ENCODE results near the gene RPS18.
"Not testable (repeated sequence)": the region's sequence is repeated elsewhere in the genome, so short reads cannot be mapped to it uniquely, and the experiment has no call there.

The RPS18 gene

DNA sequence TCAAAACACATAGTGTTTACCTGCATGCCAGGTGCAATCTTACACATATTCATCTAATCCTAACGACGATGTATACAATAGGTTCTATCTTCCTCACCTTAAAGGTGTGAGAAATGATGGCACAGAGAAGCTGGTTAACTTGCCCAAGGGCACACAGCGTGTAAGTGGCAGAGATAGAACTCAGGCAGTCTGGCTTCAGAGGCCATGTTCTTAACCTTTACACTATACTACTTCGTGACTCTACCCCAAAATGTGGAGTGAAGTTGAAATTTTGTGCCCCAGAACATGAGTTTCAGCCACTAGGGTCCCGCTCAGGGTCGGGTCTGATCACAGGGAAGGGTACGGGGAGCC lies 783 bp upstream of the RPS18 start:
- in situ Hi-C loops (cut with MboI; ENCODE audit: low sequenced_read_pairs, unreplicated experiment): no loop called here
- no peak for DNase-seq (ENCODE audit: low spot score)
- TF ChIP-seq, protein P1, sequence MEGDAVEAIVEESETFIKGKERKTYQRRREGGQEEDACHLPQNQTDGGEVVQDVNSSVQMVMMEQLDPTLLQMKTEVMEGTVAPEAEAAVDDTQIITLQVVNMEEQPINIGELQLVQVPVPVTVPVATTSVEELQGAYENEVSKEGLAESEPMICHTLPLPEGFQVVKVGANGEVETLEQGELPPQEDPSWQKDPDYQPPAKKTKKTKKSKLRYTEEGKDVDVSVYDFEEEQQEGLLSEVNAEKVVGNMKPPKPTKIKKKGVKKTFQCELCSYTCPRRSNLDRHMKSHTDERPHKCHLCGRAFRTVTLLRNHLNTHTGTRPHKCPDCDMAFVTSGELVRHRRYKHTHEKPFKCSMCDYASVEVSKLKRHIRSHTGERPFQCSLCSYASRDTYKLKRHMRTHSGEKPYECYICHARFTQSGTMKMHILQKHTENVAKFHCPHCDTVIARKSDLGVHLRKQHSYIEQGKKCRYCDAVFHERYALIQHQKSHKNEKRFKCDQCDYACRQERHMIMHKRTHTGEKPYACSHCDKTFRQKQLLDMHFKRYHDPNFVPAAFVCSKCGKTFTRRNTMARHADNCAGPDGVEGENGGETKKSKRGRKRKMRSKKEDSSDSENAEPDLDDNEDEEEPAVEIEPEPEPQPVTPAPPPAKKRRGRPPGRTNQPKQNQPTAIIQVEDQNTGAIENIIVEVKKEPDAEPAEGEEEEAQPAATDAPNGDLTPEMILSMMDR (IDR thresholded peaks at IDR 0.05; ENCODE audit: borderline replicate concordance, control extremely low read depth, extremely low read depth, insufficient read depth, missing control alignments): no peak

DNA sequence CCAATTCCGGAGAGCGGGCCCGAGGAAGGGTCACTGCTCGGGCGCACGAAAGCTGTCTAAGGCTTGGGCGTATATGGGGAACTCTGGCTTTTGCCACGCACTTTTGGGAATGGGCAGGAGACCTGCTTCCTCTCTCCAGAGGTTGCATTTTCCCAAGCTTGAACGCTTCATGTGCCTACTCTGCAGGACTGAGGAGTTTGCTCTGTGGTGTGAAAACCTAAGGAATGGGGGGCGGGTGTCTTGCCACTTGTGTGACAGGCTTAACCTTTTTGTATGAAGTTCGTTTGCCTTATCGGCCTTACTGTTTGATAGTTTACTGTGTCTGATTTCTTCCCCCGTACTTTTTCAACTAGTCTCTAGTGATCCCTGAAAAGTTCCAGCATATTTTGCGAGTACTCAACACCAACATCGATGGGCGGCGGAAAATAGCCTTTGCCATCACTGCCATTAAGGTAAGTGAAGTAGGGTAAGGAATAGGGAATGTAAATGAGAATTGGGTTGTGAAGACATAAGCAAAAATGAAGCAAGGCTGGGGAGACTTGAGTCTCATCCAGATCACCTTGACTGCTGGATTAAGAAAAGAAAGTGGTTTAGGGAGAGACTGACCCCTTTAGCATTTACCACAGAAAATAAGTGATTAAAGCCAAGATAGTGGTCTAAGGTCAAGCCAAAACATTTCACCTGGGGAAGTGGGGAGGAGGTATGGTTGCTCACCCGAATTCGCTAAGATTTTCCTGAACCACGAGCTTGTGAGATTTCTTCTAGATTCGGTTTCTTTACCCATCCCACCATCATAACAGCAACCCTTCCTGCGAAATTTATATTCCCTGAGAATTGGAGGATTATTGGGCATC lies 627 bp downstream of the RPS18 start:
- no peak for DNase-seq (ENCODE audit: low spot score)
- TF ChIP-seq, protein P1 (IDR thresholded peaks at IDR 0.05; ENCODE audit: borderline replicate concordance, control extremely low read depth, extremely low read depth, insufficient read depth, missing control alignments): no peak
- in situ Hi-C loops (cut with MboI; ENCODE audit: low sequenced_read_pairs, unreplicated experiment): no loop called here

DNA sequence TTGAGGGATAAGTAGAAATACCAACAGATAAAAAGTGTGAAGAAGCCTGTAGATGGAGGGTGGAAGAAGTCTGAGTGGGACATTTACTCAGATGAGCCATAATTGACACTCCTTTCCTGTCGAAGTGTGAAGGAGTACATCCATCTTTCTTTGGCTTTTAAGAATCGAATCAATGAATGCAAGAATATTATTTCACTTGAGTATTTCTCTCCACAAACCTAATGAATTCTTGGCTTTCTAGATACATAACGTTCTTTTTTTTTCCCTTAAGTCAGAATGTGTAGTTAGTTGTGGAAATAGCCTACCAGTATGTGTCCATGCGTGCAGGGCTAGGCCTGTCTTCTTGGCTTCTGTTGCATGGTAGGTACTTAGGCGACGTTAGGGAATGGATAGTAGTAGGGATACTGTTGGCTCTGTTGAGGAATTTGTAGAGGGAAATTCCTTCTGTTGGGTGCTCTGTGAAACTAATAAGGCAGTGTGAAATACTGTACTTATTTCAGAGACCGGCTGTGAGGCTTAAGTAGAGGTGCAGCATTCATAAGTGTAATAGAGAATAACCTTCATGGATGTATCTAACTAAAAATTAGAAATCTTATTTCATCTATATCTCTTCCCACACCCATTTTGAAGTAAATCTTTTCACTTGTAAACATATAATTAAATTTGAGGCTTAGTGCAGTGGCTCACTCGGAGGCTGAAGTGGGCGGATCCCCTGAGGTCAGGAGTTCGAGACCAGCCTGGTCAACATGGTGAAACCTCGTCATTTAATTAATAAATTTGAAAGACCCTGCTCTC lies 1.5 kb downstream of the RPS18 start:
- in situ Hi-C loops (cut with MboI; ENCODE audit: low sequenced_read_pairs, unreplicated experiment): no loop called here
- TF ChIP-seq, protein P1 (IDR thresholded peaks at IDR 0.05; ENCODE audit: borderline replicate concordance, control extremely low read depth, extremely low read depth, insufficient read depth, missing control alignments): no peak
- no peak for DNase-seq (ENCODE audit: low spot score)

DNA sequence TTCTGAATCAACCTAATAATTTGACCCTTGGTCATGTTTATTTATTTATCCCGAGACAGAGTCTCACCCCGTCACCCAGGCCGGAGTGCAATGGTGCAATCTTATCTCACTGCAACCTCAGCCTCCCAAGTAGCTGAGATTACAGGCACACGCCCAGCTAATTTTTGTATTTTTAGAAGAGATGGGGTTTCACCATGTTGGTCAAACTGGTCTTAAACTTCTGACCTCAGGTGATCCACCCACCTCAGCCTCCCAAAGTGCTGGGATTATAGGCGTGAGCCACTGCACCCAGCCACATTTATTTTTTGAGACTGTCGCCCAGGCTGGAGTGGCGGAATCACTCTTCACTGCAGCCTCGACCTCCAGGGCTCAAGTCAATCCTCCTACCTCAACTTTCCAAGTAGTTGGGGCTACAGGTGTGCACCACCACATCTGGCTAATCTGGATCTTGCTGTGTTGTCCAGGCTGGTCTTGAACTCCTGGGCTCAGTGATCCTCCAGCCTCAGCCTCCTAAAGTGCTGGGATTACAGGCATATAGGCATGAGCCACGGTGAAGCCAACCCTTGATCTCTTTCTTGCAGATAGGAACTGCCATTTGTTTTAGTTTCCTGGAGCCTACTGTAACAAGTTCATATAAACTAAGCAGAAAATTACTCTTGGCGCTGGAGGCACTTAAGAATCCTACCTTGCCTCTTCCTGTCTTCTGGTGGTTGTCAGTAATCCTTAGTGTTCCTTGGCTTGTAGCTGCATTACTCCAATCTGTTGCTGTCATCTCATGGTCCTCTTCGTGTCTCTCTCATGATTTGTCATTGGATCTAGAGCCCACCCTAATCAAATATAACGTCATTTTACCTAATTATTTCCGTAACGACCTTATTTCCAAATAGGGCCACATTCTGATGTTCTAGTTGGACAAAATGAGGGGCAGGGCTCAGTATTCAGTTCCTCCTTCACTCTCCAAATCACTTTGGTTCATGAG lies 2.3 kb downstream of the RPS18 start:
- in situ Hi-C loops (cut with MboI; ENCODE audit: low sequenced_read_pairs, unreplicated experiment): no loop called here
- TF ChIP-seq, protein P1 (IDR thresholded peaks at IDR 0.05; ENCODE audit: borderline replicate concordance, control extremely low read depth, extremely low read depth, insufficient read depth, missing control alignments): no peak
- no peak for DNase-seq (ENCODE audit: low spot score)

DNA sequence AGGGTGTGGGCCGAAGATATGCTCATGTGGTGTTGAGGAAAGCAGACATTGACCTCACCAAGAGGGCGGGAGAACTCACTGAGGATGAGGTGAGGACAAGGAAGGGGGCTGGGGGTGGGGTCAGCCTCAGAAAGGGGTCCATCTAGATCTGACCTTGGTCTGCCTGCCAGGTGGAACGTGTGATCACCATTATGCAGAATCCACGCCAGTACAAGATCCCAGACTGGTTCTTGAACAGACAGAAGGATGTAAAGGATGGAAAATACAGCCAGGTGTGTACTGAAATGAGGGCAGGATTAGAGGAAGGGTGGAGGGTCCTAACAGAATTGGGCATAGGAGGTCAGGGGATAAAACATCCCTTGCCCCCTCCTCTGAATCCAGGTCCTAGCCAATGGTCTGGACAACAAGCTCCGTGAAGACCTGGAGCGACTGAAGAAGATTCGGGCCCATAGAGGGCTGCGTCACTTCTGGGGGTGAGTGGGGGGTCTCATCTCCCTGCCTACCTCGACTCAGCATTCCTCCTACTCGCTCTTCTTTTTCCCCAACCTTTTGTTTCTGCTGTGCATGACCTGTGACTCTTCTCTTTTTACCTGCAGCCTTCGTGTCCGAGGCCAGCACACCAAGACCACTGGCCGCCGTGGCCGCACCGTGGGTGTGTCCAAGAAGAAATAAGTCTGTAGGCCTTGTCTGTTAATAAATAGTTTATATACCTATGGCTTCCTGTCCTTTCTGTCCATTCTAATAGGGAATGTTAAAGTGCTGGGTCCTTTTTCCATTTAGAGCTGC lies 4.1 kb downstream of the RPS18 start:
- not testable (repeated sequence) for DNase-seq (ENCODE audit: low spot score)

DNA sequence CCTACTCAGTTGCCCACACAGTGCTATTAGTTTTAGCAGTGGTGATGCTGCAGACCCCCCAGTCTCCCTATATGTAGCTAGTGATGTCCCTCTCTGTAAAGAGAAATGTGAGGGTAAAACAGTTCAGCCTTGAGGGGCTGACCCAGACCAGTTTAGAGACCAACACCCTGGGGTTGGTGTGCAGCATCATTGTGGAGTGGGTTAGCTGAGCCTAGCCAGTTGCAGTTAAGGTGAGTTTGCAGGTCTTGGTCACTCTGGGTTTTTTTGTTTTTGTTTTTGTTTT lies 4.6 kb downstream of the RPS18 start:
- TF ChIP-seq, protein P1 (IDR thresholded peaks at IDR 0.05; ENCODE audit: borderline replicate concordance, control extremely low read depth, extremely low read depth, insufficient read depth, missing control alignments): no peak
- in situ Hi-C loops (cut with MboI; ENCODE audit: low sequenced_read_pairs, unreplicated experiment): no loop called here
- DNase-seq (ENCODE audit: low spot score): no peak

More for the DNA sequence above, 4.1 kb downstream of the RPS18 start:
- in situ Hi-C loops (cut with MboI; ENCODE audit: low sequenced_read_pairs, unreplicated experiment): not testable (repeated sequence)

Data from GM13976 (cell line).